ENCODE measurements around the gene PPP2R3B. TPM values are rescaled to one million over a fixed set of nuclear protein-coding genes. Genes with fewer than 3 reads are reported as not detected.
"Not testable (repeated sequence)": the region's sequence is repeated elsewhere in the genome, so short reads cannot be mapped to it uniquely, and the experiment has no call there.

PPP2R3B gene
- total RNA-seq, 2 experiments from 2014 or later = 40.3 to 40.7 TPM

DNA sequence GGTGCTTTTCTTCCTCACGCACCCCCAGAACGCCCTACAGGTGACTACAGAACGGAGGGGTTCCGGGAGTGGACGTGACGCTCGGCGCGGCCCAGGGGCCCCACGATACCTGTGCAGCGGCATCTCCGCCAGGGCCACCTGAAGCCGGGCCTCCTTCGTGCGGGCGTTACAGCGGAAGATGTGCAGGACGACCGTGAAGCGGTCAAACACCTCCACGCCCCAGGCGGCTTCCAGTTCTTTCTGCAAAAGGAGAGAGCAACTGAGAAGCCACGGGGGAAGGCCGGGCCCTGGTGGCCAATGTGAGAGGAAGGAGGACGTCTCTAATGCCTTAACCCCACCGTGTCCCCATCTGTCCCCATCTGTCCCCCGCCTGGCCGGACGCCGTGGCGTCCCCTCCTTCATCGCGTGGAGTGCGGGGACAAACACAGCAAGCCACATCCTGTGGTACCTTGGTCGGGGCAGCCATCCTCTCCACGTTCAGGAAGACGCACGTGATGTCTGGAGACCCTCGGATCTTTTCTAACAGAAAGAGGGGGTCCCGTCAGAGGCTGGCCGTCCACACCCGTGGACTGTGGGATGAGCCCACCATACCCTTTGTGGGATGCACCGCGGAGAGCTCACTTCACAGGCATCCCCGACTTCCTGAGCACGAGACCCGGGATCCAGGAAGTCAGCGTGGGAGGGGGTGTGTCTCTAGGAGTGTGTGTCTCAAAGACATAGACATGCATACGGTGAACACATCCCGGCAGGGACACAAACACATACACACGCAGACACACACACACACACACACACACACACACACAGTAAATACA, 71.7 kb downstream of the PPP2R3B start:
- no peak overlapping the region for H3K4me3 Mint-ChIP-seq
- no peaks in the 10 kb centered on the region for H3K9me3 Mint-ChIP-seq
- H3K27ac Mint-ChIP-seq = no peak overlapping the region
- POLR2A ChIA-PET = no interaction called here
- H3K27me3 Mint-ChIP-seq = no peaks in the 10 kb centered on the region
- no peak for ATAC-seq (ENCODE audit: low read depth)
- peaks cover 9% of the 10 kb centered on the region for H3K4me1 Mint-ChIP-seq
- peaks cover 17% of the 10 kb centered on the region for H3K36me3 Mint-ChIP-seq
- no peak for DNase-seq

DNA sequence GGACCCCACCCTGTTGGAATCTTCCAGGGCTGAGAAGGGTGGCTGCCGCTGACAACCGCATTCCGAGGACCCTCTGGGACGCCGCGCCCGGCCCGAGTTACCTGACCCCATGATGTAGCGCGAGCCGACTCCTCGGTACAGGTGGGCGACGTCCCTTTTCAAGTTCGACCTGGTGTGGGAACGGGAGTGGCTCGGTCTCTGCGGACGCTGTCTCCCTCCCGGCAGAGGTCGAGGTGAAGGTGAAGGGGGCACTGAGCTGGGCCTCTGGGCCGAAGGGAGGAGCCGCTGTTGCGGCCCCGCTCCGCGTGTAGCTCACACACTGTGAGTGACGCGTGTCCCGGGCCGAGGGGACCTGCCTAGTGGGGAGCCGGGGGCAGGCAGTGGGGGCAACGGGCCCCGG, 72.7 kb downstream of the PPP2R3B start:
- H3K9me3 Mint-ChIP-seq = no peaks in the 10 kb centered on the region
- ATAC-seq (ENCODE audit: low read depth) = no peak
- no peak for DNase-seq
- H3K27ac Mint-ChIP-seq = no peak overlapping the region
- H3K27me3 Mint-ChIP-seq = no peaks in the 10 kb centered on the region
- H3K4me3 Mint-ChIP-seq = no peak overlapping the region
- peaks cover 9% of the 10 kb centered on the region for H3K4me1 Mint-ChIP-seq
- POLR2A ChIA-PET = no interaction called here
- H3K36me3 Mint-ChIP-seq = peaks cover 17% of the 10 kb centered on the region

DNA sequence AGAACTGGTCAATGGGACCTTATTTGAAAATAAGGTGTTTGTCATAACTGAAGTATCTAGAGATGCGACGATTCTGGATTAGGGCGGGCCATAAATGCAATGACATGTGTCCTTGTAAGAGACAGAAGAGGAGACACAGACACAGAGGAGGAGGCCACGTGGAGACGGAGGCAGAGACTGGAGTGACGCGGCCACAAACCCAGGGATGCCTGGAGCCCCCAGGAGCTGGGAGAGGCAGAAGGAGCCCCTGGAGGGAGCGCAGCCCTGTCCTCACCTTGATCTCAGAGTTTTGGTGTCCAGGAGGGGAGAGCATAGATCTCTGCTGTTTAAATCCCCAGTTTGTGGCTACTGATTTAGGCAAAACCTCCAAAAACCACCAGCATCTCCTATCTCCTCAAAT, 73.2 kb downstream of the PPP2R3B start:
- DNase-seq (no peak), ATAC-seq (ENCODE audit: low read depth) (no peak)
- Mint-ChIP-seq H3K36me3 (peaks cover 17% of the 10 kb centered on the region), H3K27ac (peak overlapping the region; percentile 21), H3K4me3 (no peak overlapping the region), H3K4me1 (peaks cover 9% of the 10 kb centered on the region), H3K27me3 (no peaks in the 10 kb centered on the region), H3K9me3 (no peaks in the 10 kb centered on the region)
- POLR2A ChIA-PET = no interaction called here

DNA sequence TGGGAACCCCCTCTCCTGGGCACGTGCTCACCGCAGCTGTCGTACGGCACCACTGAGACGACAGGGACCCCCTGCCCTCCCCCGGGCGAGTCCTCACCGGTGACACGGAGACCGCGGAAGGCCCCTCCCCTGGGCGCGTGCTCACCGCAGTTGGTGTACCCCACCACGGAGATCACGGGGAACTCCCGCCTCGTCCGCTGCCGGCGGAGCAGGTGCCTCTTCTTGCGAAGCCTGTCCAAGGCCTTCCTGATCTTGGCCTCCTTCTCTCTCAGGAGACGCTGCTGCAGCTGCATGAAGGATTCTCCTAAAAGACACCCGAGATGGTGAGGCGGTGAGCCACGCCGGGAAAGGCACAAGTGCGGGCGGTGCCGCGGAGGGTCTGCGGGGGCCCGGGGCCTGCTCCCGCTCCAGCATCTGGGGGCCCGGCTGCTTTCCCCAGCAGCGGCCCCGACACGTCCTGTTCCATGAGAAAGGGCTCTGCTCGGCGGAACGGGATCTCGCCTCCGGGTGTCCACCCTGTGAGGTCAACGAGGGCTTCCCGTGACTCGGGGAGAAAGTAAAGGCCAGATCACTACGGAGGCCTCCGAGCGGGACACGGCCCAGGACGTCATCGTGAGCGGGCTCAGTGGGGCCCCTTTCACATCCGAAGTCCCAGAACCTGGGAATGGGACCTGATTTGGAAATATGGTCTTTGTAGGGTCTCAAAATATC, 73.9 kb downstream of the PPP2R3B start:
- no peaks in the 10 kb centered on the region for H3K27me3 Mint-ChIP-seq
- peaks cover 6% of the 10 kb centered on the region for H3K4me1 Mint-ChIP-seq
- DNase-seq (no peak), ATAC-seq (ENCODE audit: low read depth) (no peak)
- H3K4me3 Mint-ChIP-seq = no peak overlapping the region
- H3K27ac Mint-ChIP-seq = no peak overlapping the region
- POLR2A ChIA-PET = no interaction called here
- peaks cover 18% of the 10 kb centered on the region for H3K36me3 Mint-ChIP-seq
- H3K9me3 Mint-ChIP-seq = no peaks in the 10 kb centered on the region

DNA sequence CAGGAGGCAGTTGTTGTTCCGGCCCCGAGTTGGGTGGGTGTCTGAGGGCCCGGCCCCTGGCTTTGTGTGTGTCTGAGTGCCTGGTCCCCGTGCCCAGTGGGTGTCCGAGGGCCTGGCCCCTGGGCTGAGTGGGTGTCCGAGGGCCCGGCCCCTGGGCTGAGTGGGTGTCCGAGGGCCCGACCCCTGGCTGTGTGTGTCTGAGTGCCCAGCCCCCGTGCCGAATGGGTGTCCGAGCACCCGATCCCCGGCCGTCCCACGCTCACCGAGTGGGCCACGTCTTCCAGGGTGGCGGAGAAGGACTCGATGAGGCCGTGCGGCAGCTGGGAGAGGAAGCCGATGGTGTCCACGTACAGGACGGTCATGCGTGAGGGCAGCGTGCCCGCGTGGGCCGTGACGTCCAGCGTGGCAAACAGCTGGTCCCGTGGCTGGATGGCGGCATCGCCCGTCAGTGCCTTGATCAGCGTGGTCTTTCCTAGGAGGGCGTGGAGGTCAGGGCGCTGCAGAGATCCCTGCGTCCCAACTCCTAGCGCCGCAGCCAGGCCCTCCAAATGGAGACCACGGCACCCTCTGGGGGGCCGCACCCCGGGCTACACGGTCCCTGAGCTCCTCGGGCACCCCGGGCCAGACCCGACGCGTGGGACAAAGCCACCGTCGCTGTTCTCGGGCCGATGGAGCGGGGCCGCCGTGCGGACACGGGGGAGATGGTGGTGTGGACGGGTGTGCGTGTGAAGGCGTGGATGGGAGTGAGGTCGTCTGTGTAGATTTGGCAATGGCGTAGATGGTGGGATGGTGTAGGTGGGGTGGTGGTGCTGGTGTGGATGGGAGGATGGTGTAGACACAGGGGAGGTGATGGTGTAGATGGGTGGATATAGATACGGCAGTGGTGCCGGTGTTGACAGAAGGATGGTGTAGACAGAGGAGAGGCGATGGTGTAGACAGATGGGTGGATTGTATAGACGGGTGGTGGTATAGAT, 75.3 kb downstream of the PPP2R3B start:
- peaks cover 22% of the 10 kb centered on the region for H3K36me3 Mint-ChIP-seq
- H3K27me3 Mint-ChIP-seq = no peaks in the 10 kb centered on the region
- H3K4me1 Mint-ChIP-seq = peaks cover 5% of the 10 kb centered on the region
- POLR2A ChIA-PET = no interaction called here
- DNase-seq (no peak), ATAC-seq (ENCODE audit: low read depth) (no peak)
- peak overlapping the region; percentile 67 for H3K27ac Mint-ChIP-seq
- H3K4me3 Mint-ChIP-seq = no peak overlapping the region
- H3K9me3 Mint-ChIP-seq = no peaks in the 10 kb centered on the region

DNA sequence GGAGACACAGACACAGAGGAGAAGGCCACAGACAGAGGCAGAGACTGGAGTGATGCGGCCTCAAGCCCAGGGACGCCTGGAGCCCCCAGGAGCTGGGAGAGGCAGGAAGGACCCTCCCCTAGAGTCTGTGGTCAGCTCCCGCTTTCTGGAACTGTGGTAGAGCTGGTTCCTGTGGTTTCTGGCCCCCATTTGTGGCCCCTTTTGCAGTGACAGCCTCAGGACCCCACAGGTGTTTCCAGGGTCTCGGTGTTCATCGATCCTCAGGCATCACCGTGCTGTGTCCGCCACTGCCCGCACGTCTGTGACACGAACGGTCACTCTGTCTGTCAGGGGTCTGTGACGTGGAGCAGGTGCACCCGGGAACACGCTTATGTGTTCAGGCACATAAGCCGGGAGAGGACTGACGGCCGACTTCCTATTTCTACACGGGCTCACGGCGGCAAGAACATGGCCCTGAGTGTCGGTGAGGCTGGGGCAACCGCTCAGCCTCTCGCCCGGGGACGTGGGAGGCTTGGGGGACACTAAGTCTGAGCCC, 76.0 kb downstream of the PPP2R3B start:
- no peak for DNase-seq
- POLR2A ChIA-PET = no interaction called here
- no peaks in the 10 kb centered on the region for H3K27me3 Mint-ChIP-seq
- ATAC-seq (ENCODE audit: low read depth) = no peak
- peaks cover 24% of the 10 kb centered on the region for H3K36me3 Mint-ChIP-seq
- H3K9me3 Mint-ChIP-seq = no peaks in the 10 kb centered on the region
- H3K4me1 Mint-ChIP-seq = peaks cover 5% of the 10 kb centered on the region
- no peak overlapping the region for H3K27ac Mint-ChIP-seq
- H3K4me3 Mint-ChIP-seq = no peak overlapping the region

DNA sequence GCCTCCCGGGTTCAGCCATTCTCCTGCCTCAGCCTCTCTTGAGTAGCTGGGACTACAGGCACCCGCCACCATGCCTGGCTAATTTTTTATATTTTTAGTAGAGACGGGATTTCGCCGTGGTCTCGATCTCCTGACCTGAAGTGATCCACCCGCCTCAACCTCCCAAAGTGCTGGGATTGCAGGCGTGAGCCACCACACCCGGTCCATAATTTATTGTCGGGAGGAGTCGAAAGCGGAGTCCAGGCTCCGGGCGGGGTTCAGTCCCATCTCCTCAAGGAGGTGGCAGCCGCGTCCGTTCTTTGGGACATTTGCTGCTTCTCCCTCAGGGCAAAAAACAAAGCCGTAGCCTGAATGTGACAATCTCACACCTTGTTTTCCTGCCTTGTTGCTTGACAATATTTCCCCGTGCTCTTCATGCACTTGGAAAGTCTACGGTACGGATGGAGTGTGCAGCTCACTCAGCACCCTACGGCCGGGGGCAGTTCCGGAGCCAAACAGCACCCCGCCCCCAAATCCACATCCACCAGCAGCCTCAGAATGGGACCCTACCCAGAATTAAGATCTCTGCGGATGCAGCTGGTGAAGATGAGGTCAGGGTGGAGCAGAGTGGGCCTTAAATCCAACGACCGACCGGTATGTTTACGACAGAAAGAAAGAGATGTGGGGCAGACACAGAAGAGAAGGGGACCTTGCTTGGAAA, 77.7 kb downstream of the PPP2R3B start:
- Mint-ChIP-seq H3K27ac (no peak overlapping the region), H3K9me3 (no peaks in the 10 kb centered on the region), H3K4me3 (no peak overlapping the region), H3K27me3 (no peaks in the 10 kb centered on the region), H3K36me3 (peaks cover 27% of the 10 kb centered on the region), H3K4me1 (peaks cover 5% of the 10 kb centered on the region)
- no peak for ATAC-seq (ENCODE audit: low read depth)
- no peak for DNase-seq
- POLR2A ChIA-PET = no interaction called here

DNA sequence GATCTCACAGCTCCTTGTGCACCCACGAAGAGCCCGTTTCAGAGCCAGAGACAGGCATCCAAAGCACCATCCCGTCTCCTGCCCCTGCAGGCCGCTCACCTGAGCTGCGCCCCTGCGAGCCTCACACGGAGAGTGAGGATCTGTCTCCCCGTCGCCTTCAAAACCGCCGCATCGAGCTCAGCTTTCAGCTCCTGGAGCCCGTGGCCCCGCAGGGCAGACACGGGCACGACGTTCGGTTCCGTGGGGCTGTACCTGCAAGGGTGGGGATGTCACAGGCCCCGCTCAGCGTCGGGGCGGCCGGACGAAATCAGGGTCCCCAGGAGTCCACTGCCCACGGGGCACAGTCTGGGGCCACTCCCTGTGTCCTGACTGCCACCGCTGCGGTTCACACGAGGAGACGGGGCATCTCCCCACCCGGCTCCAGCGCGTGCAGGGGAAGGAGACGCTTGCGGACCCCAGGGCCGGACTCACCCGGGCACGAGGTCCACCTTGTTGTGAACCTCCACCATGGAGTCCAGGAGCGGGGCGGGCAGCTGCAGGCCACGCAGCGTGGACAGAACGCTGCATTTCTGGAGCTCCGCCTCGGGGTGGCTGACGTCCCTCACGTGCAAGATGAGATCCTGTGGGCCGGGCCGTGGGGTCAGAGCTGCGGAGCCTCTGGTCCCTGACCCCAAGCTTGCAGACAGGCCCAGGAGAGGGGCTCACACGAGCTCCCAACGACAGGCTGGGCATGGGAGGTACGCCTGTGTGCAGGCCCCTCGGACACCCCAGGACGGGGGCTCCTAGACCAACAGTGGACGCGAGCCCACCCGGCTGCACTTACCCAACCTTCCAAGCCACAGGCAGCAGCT, 79.2 kb downstream of the PPP2R3B start:
- POLR2A ChIA-PET = no interaction called here
- DNase-seq = no peak
- H3K4me3 Mint-ChIP-seq = no peak overlapping the region
- no peak for ATAC-seq (ENCODE audit: low read depth)
- H3K27ac Mint-ChIP-seq = no peak overlapping the region
- no peaks in the 10 kb centered on the region for H3K9me3 Mint-ChIP-seq
- peaks cover 5% of the 10 kb centered on the region for H3K4me1 Mint-ChIP-seq
- H3K36me3 Mint-ChIP-seq = peaks cover 29% of the 10 kb centered on the region
- no peaks in the 10 kb centered on the region for H3K27me3 Mint-ChIP-seq

DNA sequence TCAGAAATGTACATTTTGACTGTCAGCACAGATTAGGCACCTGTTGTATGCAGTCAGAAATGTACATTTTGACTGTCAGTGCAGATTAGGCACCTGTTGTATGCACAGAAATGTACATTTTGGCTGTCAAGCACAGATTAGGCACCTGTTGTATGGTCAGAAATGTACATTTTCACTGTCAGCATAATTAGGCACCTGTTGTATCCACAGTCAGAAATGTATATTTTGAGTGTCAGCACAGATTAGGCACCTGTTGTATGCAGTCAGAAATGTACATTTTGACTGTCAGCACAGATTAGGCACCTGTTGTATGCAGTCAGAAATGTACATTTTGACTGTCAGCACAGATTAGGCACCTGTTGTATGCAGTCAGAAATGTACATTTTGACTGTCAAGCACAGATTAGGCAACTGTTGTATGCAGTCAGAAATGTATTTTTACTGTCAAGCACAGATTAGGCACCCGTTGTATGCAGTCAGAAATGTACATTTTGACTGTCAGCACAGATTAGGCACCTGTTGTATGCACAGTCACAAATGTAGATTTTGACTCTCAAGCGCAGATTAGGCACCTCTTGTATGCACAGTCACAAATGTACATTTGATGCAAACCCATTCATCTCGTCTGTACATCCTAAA, 80.0 kb downstream of the PPP2R3B start:
- H3K9me3 Mint-ChIP-seq; H3K27ac Mint-ChIP-seq; POLR2A ChIA-PET; H3K4me3 Mint-ChIP-seq; DNase-seq; ATAC-seq (ENCODE audit: low read depth); H3K4me1 Mint-ChIP-seq; H3K27me3 Mint-ChIP-seq: not testable (repeated sequence)
- H3K36me3 Mint-ChIP-seq = peaks cover 29% of the 10 kb centered on the region

DNA sequence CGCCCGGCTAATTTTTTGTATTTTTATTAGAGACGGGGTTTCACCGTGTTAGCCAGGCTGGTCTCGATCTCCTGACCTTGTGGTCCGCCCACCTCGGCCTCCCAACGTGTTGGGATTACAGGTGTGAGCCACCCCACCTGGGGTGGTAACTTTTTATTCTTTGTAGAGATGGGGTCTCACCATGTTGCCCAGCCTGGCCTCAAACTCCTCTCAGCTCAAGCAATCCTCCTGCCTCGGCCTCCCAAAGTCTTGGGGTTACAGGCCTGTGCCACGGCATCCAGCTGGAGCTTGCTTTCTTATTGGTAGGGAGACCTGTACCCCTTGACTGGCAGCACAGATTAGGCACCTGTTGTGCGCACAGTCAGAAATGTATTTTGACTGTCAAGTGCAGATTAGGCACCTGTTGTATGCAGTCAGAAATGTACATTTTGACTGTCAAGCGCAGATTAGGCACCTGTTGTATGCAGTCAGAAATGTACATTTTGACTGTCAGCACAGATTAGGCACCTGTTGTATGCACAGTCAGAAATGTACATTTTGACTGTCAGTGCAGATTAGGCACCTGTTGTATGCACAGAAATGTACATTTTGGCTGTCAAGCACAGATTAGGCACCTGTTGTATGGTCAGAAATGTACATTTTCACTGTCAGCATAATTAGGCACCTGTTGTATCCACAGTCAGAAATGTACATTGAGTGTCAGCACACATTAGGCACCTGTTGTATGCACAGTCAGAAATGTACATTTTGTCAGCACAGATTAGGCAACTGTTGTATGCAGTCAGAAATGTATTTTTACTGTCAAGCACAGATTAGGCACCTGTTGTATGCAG, 80.7 kb downstream of the PPP2R3B start:
- DNase-seq; H3K9me3 Mint-ChIP-seq; H3K27me3 Mint-ChIP-seq; H3K4me1 Mint-ChIP-seq; H3K27ac Mint-ChIP-seq; H3K4me3 Mint-ChIP-seq; POLR2A ChIA-PET; ATAC-seq (ENCODE audit: low read depth): not testable (repeated sequence)
- peaks cover 33% of the 10 kb centered on the region for H3K36me3 Mint-ChIP-seq

DNA sequence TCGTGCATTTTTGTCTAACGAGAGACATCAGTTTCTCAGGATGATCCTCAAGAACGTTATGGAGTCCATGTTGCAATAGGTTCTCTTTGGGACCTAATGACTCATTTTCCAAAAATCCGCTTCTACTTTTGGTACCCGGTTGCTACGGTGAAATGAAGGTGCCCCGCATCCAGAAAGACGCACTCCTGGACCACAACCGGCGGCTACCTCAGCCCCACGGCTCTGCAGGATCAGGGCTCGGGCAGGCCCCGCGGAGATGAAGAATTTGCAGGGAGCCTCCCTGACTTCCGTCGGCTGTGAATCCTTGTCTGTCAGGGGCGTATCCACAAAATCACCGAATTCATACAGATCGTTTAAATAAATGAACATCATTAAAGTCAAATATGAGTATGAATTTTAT, 83.7 kb downstream of the PPP2R3B start:
- no peaks in the 10 kb centered on the region for H3K9me3 Mint-ChIP-seq
- H3K27ac Mint-ChIP-seq = no peak overlapping the region
- H3K27me3 Mint-ChIP-seq = no peaks in the 10 kb centered on the region
- no peak overlapping the region for H3K4me3 Mint-ChIP-seq
- POLR2A ChIA-PET = no interaction called here
- no peaks in the 10 kb centered on the region for H3K4me1 Mint-ChIP-seq
- DNase-seq (no peak), ATAC-seq (ENCODE audit: low read depth) (no peak)
- H3K36me3 Mint-ChIP-seq = peaks cover 39% of the 10 kb centered on the region

Measured in activated naive CD8-positive, alpha-beta T cell treated with anti-CD3 and anti-CD28 coated beads, Interleukin-2, amount 10 ng/mL, durations not matched to agents 7 days and 5 days (primary cell).